Peyer's patch (tissue), 4 donors: ENCODE measurements around the gene TMEM87A. TPM values are rescaled to one million over a fixed set of nuclear protein-coding genes. Genes with fewer than 3 reads are reported as not detected.

Experiments used
- DNase-seq, 3 donors: peaks; one replicate each; pipeline ENCODE4 v3.0.0-alpha.2; 2017 to 2019
- H3K27ac ChIP-seq, 4 donors: fragments of 200-600 bp; sonication (generic); one replicate each; pipeline ENCODE4 v1.5.1; 2016 to 2019
- H3K27me3 ChIP-seq, 2 donors: fragments of 200-600 bp; sonication (generic); one replicate each; pipeline ENCODE4 v1.5.1; 2019
- H3K36me3 ChIP-seq, 3 donors: fragments of 200-600 bp; sonication (generic); one replicate each; pipeline ENCODE4 v1.5.1; 2016 to 2019
- H3K4me1 ChIP-seq, 4 donors: fragments of 200-600 bp; sonication (generic); one replicate each; pipeline ENCODE4 v1.5.1; 2016 to 2019
- H3K4me3 ChIP-seq, 4 donors: fragments of 200-600 bp; sonication (generic); 1 replicate in 3 of 4; 2 replicates in 1 of 4; pipeline ENCODE4 v1.5.1; 2016 to 2019; ENCODE audit warnings: mild to moderate bottlenecking in 1 of 4
- H3K9me3 ChIP-seq, 4 donors: fragments of 200-600 bp; sonication (generic); one replicate each; pipeline ENCODE4 v1.5.1; 2016 to 2019; ENCODE audit warnings: mild to moderate bottlenecking in 1 of 4
- POLR2A ChIP-seq, 2 donors: fragments of 450-650 bp; IDR thresholded peaks; one replicate each; pipeline ENCODE4 v1.5.1; 2017; ENCODE audit warnings: antibody characterized with exemption in 2 of 2, mild to moderate bottlenecking in 2 of 2, moderate library complexity in 2 of 2
- total RNA-seq, 4 donors: library from RNA; depleted of rRNA; stranded (reverse); fragments of >200 nt; gene quantifications; one replicate each; pipeline ENCODE4 v1.1.0, GENCODE V29; 2016
- TF ChIP-seq, protein P1 (sequence below), 6 experiments: fragments of 450-650 bp in 4 of 6; fragments of 200-600 bp in 2 of 6; sonication (generic) in 1 of 6; IDR thresholded peaks; one replicate each; pipeline ENCODE4 v1.5.1; 2017 to 2019; ENCODE audit warnings: antibody characterized with exemption in 6 of 6, mild to moderate bottlenecking in 3 of 6, moderate library complexity in 1 of 6

The TMEM87A gene
- total RNA-seq, 4 donors from 2014 or later = 47.5 to 61.9 (median 53.6) TPM

DNA sequence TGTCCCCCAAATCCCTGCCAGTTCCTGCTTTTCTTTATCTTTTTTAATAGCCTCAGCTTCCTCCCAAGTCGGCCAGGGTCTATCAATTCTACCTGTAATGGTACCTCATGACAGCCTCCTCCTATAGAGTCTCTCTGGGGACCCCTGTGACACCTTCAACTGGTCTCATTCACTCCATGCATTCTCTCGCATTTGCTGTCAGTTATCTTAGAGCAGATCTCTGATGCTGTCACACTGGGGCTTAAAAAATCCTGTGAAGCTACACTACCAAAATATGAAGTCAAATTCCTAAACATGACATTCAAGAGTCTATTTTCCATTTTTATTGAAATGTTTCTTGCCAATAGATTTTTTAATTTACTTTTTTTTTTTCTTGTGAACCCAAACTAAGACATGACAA lies 70.6 kb downstream of the TMEM87A start:
- TF ChIP-seq, protein P1, sequence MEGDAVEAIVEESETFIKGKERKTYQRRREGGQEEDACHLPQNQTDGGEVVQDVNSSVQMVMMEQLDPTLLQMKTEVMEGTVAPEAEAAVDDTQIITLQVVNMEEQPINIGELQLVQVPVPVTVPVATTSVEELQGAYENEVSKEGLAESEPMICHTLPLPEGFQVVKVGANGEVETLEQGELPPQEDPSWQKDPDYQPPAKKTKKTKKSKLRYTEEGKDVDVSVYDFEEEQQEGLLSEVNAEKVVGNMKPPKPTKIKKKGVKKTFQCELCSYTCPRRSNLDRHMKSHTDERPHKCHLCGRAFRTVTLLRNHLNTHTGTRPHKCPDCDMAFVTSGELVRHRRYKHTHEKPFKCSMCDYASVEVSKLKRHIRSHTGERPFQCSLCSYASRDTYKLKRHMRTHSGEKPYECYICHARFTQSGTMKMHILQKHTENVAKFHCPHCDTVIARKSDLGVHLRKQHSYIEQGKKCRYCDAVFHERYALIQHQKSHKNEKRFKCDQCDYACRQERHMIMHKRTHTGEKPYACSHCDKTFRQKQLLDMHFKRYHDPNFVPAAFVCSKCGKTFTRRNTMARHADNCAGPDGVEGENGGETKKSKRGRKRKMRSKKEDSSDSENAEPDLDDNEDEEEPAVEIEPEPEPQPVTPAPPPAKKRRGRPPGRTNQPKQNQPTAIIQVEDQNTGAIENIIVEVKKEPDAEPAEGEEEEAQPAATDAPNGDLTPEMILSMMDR (IDR thresholded peaks at IDR 0.05) = no peak
- TF ChIP-seq POLR2A (IDR thresholded peaks at IDR 0.05) = no peak

DNA sequence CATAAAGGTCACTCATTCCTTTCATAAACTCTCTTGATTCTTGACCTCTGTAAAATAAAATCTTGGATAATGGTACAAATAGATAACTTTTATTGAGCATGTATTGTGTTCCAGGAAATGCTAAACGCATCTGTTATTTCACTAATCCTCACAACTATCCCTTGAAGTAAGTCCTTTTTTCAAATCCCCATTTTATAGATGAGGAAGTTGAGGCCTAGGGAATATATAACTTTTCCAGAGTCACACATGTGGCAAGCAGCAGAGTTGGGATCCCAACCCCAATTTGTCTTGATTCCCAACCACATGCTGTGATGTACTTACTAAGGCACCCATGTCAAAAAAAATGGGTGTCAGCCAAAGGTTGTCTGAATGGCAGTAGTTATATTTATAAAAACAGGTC lies 71.4 kb downstream of the TMEM87A start:
- no peaks in the 10 kb centered on the region for H3K9me3 ChIP-seq
- H3K27ac ChIP-seq = no peak overlapping the region
- no peak overlapping the region for H3K4me3 ChIP-seq
- peaks cover 0 to 38% (median 0%) of the 10 kb centered on the region in 3 donors for H3K36me3 ChIP-seq
- DNase-seq = no peak
- TF ChIP-seq, protein P1 (IDR thresholded peaks at IDR 0.05) = no peak
- TF ChIP-seq POLR2A (IDR thresholded peaks at IDR 0.05) = no peak
- no peaks in the 10 kb centered on the region for H3K27me3 ChIP-seq
- H3K4me1 ChIP-seq = peaks cover 0 to 9% (median 0%) of the 10 kb centered on the region in 4 donors

More for the DNA sequence above, 70.6 kb downstream of the TMEM87A start:
- no peak for DNase-seq
- H3K9me3 ChIP-seq = no peaks in the 10 kb centered on the region
- no peak overlapping the region for H3K27ac ChIP-seq
- no peak overlapping the region for H3K4me3 ChIP-seq
- peaks cover 0 to 15% (median 0%) of the 10 kb centered on the region in 4 donors for H3K4me1 ChIP-seq
- no peaks in the 10 kb centered on the region for H3K27me3 ChIP-seq
- peaks cover 0 to 33% (median 0%) of the 10 kb centered on the region in 3 donors for H3K36me3 ChIP-seq

DNA sequence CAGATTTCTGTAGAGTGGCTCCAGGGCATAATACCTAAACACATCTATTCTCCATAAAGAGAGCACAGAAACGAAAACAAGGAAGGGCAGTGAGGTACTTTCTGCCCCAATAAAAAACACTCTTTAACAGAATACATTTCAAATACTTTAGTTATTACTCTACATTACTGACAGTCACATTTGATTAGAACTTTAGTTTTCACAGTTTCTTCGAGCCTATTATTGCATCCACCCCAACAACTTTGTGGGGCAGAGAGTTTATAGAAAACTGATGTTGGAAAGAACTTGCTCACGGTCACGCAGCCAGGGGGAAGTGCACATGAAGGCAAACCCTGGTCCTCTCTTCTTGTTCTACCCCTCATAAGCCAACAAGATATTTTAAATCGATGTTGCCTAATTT lies 74.1 kb downstream of the TMEM87A start:
- Histone ChIP-seq H3K4me1 (peaks cover 0 to 4% (median 0%) of the 10 kb centered on the region in 4 donors), H3K36me3 (peaks cover 0 to 38% (median 0%) of the 10 kb centered on the region in 3 donors), H3K27me3 (no peaks in the 10 kb centered on the region), H3K27ac (no peak overlapping the region), H3K4me3 (no peak overlapping the region), H3K9me3 (no peaks in the 10 kb centered on the region)
- no peak for DNase-seq
- TF ChIP-seq, protein P1 (IDR thresholded peaks at IDR 0.05) = no peak
- no peak for TF ChIP-seq POLR2A (IDR thresholded peaks at IDR 0.05)

DNA sequence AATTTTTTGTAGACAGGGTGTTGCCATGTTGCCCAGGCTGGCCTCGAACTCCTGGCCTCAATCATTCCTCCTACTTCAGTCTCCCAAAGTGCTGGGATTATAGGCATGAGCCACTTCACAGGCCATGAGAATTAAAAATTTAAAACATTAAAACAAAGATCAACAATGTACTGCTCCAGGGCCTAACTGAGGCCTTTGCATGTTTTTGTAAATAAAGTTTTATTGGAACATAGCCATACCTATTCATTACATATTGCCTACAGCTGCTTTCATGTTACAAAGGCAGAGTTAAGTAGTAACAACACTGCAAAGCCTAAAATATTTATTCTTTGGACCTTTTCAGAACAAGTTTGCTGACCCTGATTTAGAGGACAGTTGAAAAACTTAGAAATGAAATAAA lies 74.7 kb downstream of the TMEM87A start:
- no peak for DNase-seq
- TF ChIP-seq, protein P1 (IDR thresholded peaks at IDR 0.05) = no peak
- TF ChIP-seq POLR2A (IDR thresholded peaks at IDR 0.05) = no peak
- Histone ChIP-seq H3K27ac (no peak overlapping the region), H3K36me3 (peaks cover 0 to 38% (median 0%) of the 10 kb centered on the region in 3 donors), H3K4me3 (no peak overlapping the region), H3K9me3 (no peaks in the 10 kb centered on the region), H3K4me1 (peaks cover 0 to 4% (median 0%) of the 10 kb centered on the region in 4 donors), H3K27me3 (no peaks in the 10 kb centered on the region)

DNA sequence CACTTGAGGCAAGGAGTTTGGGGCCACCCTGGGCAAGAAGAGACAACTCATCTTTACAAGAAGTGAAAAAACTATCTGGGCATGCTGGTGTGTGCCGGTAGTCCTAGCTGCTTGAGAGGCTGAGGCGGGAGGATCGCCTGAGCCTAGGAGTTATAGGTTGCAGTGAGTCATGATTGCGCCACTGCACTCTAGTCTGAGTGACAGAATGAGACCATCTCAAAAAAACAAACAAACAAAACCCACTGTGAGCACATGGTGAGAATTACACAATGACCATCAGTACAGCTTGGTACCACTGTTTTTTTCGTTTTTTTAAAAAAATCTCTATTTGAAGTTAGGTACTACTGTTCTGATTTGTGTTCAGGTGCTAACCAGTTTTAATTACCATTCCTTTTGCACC lies 78.7 kb downstream of the TMEM87A start:
- DNase-seq = peak in 1 of 3 donors; percentile 53

More for the DNA sequence above, 78.7 kb downstream of the TMEM87A start:
- Histone ChIP-seq H3K27me3 (no peaks in the 10 kb centered on the region), H3K36me3 (peaks cover 0 to 52% (median 0%) of the 10 kb centered on the region in 3 donors), H3K4me3 (no peak overlapping the region), H3K9me3 (no peaks in the 10 kb centered on the region), H3K4me1 (peaks cover 0 to 4% (median 0%) of the 10 kb centered on the region in 4 donors), H3K27ac (no peak overlapping the region)
- TF ChIP-seq POLR2A (IDR thresholded peaks at IDR 0.05) = no peak
- TF ChIP-seq, protein P1 (IDR thresholded peaks at IDR 0.05) = no peak
